ENCODE data around the gene ALCAM. TPM values are rescaled to one million over a fixed set of nuclear protein-coding genes. Genes with fewer than 3 reads are reported as not detected.

The ALCAM gene
- total and polyA plus RNA-seq, 2 donors (not counting 1 experiment from before 2014, with no cell fraction given), result 6.2 to 23.8 TPM

DNA sequence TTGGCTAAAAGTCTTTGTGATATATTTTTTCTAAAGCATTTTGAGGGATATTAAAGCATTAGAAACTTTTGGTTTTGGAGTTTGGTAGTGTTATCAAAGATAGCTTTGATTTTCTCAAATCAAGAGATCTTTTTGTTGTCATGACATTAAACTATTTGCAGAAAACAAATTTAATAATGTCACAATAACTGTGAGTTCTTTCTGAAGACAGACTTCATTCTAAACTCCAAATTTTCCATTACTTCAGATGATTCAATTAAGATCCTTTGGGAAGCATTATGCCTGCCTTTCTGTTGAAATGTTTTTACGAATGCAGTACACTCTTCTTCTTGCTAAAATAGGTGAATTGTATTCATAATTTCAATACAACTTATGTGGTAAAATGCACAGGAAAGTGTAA is 145.4 kb downstream of the ALCAM start:
- ChIA-PET POLR2A (no interaction called here), CTCF (interaction anchor here (1.1 to 1.8 kb wide), 2 partner anchors 13 to 1239 kb away, joined by 3 to 5 read pairs; no protein-coding TSS in a partner anchor)
- Histone ChIP-seq H3K27ac (ENCODE audit: low read length in 2 of 2) (no peak overlapping the region), H3K4me1 (ENCODE audit: control insufficient read depth in 2 of 2, insufficient read depth in 2 of 2, low read length in 2 of 2) (no peaks in the 10 kb centered on the region), H3K4me3 (ENCODE audit: control extremely low read depth in 1 of 5, extremely low read depth in 1 of 5, insufficient read depth in 1 of 5, low read depth in 2 of 5, low read length in 4 of 5) (no peak overlapping the region), H3K4me2 (replicated peaks; ENCODE audit: low read depth, low read length, poor library complexity, severe bottlenecking) (no peak overlapping the region), H4K20me1 (ENCODE audit: control insufficient read depth, insufficient read depth, low read length, poor library complexity, severe bottlenecking) (no peaks in the 10 kb centered on the region), H3K36me3 (replicated peaks in 1 of 2; ENCODE audit: control extremely low read depth in 1 of 2, control insufficient read depth in 1 of 2, extremely low read depth in 1 of 2, insufficient read depth in 2 of 2, low read length in 1 of 2) (no peaks in the 10 kb centered on the region), H2AFZ (ENCODE audit: insufficient read depth, low read depth, low read length, poor library complexity, severe bottlenecking) (no peak overlapping the region), H3K9me3 (ENCODE audit: control extremely low read depth in 1 of 3, control insufficient read depth in 2 of 3, insufficient read depth in 1 of 3, low read length in 2 of 3) (no peaks in the 10 kb centered on the region), H3K27me3 (replicated peaks in 1 of 4; ENCODE audit: control extremely low read depth in 1 of 4, control insufficient read depth in 3 of 4, insufficient read depth in 4 of 4, low read length in 3 of 4) (no peaks in the 10 kb centered on the region), H3K9ac (ENCODE audit: low read length) (no peak overlapping the region), H3K79me2 (ENCODE audit: control insufficient read depth, insufficient read depth, low read length) (no peaks in the 10 kb centered on the region)
- no CpG with 5 or more reads among the region's 1 CpG for WGBS (ENCODE audit: insufficient coverage)
- H3K4me1 Mint-ChIP-seq, result peaks cover 5% of the 10 kb centered on the region
- ATAC-seq (ENCODE audit: low read depth), result no peak
- H3K9me3 Mint-ChIP-seq (ENCODE audit: insufficient read depth), result no peaks in the 10 kb centered on the region
- H3K27ac Mint-ChIP-seq, result no peak overlapping the region
- TF ChIP-seq EZH2 (IDR thresholded peaks at IDR 0.05; ENCODE audit: borderline replicate concordance, insufficient read depth, low read depth, low read length, poor library complexity, severe bottlenecking), result no peak
- TF ChIP-seq, protein P1, sequence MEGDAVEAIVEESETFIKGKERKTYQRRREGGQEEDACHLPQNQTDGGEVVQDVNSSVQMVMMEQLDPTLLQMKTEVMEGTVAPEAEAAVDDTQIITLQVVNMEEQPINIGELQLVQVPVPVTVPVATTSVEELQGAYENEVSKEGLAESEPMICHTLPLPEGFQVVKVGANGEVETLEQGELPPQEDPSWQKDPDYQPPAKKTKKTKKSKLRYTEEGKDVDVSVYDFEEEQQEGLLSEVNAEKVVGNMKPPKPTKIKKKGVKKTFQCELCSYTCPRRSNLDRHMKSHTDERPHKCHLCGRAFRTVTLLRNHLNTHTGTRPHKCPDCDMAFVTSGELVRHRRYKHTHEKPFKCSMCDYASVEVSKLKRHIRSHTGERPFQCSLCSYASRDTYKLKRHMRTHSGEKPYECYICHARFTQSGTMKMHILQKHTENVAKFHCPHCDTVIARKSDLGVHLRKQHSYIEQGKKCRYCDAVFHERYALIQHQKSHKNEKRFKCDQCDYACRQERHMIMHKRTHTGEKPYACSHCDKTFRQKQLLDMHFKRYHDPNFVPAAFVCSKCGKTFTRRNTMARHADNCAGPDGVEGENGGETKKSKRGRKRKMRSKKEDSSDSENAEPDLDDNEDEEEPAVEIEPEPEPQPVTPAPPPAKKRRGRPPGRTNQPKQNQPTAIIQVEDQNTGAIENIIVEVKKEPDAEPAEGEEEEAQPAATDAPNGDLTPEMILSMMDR (IDR thresholded peaks at IDR 0.05), result no peak
- intact Hi-C loops (cut with micrococcal nuclease), result no loop called here
- no peak overlapping the region for H3K4me3 Mint-ChIP-seq
- H3K27me3 Mint-ChIP-seq, result no peaks in the 10 kb centered on the region
- no peak for DNase-seq

DNA sequence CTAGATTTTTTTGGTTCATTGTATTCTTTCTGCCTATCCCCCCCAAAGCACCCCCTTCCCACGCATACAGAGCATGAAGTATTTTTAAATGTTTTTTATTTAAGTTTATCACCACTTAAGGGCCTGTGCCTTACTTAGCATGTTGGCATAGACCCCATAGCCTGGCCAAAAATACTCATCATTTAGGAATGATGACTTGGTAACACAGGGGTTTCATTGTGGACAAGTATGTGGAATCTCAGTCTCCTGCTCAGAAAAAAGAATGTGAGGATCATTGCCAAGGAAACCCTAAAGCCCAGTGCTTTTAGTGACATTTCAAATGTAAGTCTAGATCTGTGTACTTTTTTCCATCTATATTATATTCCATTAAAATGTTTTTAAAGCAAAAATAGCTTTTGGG is 146.3 kb downstream of the ALCAM start:
- H2AFZ ChIP-seq (ENCODE audit: insufficient read depth, low read depth, low read length, poor library complexity, severe bottlenecking), result no peak overlapping the region
- WGBS (ENCODE audit: insufficient coverage), result no CpG with 5 or more reads among the region's 1 CpG
- no peaks in the 10 kb centered on the region for H4K20me1 ChIP-seq (ENCODE audit: control insufficient read depth, insufficient read depth, low read length, poor library complexity, severe bottlenecking)
- no peak overlapping the region for H3K27ac ChIP-seq (ENCODE audit: low read length in 2 of 2)
- DNase-seq (no peak), ATAC-seq (ENCODE audit: low read depth) (no peak)
- H3K27me3 Mint-ChIP-seq, result no peaks in the 10 kb centered on the region
- H3K27ac Mint-ChIP-seq, result no peak overlapping the region
- H3K4me1 ChIP-seq (ENCODE audit: control insufficient read depth in 2 of 2, insufficient read depth in 2 of 2, low read length in 2 of 2), result no peaks in the 10 kb centered on the region
- no peaks in the 10 kb centered on the region for H3K79me2 ChIP-seq (ENCODE audit: control insufficient read depth, insufficient read depth, low read length)
- H3K27me3 ChIP-seq (replicated peaks in 1 of 4; ENCODE audit: control extremely low read depth in 1 of 4, control insufficient read depth in 3 of 4, insufficient read depth in 4 of 4, low read length in 3 of 4), result no peaks in the 10 kb centered on the region
- H3K4me3 ChIP-seq (ENCODE audit: control extremely low read depth in 1 of 5, extremely low read depth in 1 of 5, insufficient read depth in 1 of 5, low read depth in 2 of 5, low read length in 4 of 5), result no peak overlapping the region
- no peaks in the 10 kb centered on the region for H3K9me3 Mint-ChIP-seq (ENCODE audit: insufficient read depth)
- ChIA-PET CTCF (no interaction called here), POLR2A (no interaction called here)
- no peaks in the 10 kb centered on the region for H3K9me3 ChIP-seq (ENCODE audit: control extremely low read depth in 1 of 3, control insufficient read depth in 2 of 3, insufficient read depth in 1 of 3, low read length in 2 of 3)
- no peak overlapping the region for H3K4me2 ChIP-seq (replicated peaks; ENCODE audit: low read depth, low read length, poor library complexity, severe bottlenecking)
- TF ChIP-seq EZH2 (IDR thresholded peaks at IDR 0.05; ENCODE audit: borderline replicate concordance, insufficient read depth, low read depth, low read length, poor library complexity, severe bottlenecking), result no peak
- TF ChIP-seq, protein P1 (IDR thresholded peaks at IDR 0.05), result no peak
- H3K9ac ChIP-seq (ENCODE audit: low read length), result no peak overlapping the region
- H3K4me1 Mint-ChIP-seq, result peaks cover 5% of the 10 kb centered on the region
- H3K36me3 ChIP-seq (replicated peaks in 1 of 2; ENCODE audit: control extremely low read depth in 1 of 2, control insufficient read depth in 1 of 2, extremely low read depth in 1 of 2, insufficient read depth in 2 of 2, low read length in 1 of 2), result no peaks in the 10 kb centered on the region
- H3K4me3 Mint-ChIP-seq, result no peak overlapping the region
- intact Hi-C loops (cut with micrococcal nuclease), result no loop called here

Measured in B cell (primary cell).